K562 (cell line): Measurements from ENCODE around the gene SERINC3. TPM values are rescaled to one million over a fixed set of nuclear protein-coding genes. Genes with fewer than 3 reads are reported as not detected.

Experiments
- ATAC-seq: fragments of 200-7000 bp; cut with Tn5 transposase; 3 replicates; pipeline ENCODE4 v1.9.1; 2020; ENCODE audit warnings: moderate library complexity
- BruUV-seq: library from RNA; stranded (reverse); fragments of 400-500 nt; replicated peaks from 2 replicates; lab custom pipeline; 2021; lab: Mats Ljungman, UMichigan
- CTCF ChIA-PET: fragments of 300-600 bp; formaldehyde crosslinking; extraction: SDS; loops from one replicate; lab custom pipeline; 2021; ENCODE audit warnings: low intra/inter-chr PET ratio; lab: Yijun Ruan, JAX
- POLR2A ChIA-PET: fragments of 300-600, 350-650 bp; sonication (Branson Sonifier 250); formaldehyde crosslinking; extraction: SDS; loops from one replicate; lab custom pipeline; 2021; ENCODE audit warnings: antibody characterized with exemption, inconsistent platforms; lab: Yijun Ruan, JAX
- DNase-seq, 4 experiments: peaks; one replicate each; pipeline versions ENCODE4 v3.0.0 to v3.0.0-alpha.2; 2011 to 2018; ENCODE audit warnings: low spot score in 3 of 4, mixed read lengths in 3 of 4; ENCODE audit errors: extremely low read depth in 1 of 4
- FAIRE-seq: peaks from 2 replicates; lab custom pipeline; 2011; peaks lifted over from hg19 to GRCh38; lab: Jason Lieb, UNC
- H2AFZ ChIP-seq: 2 replicates; pipeline ENCODE4 v1.6.0; 2011; ENCODE audit warnings: low read depth, low read length, control low read depth, inconsistent platforms
- H3K27ac ChIP-seq: fragments of 200-600 bp; 3 replicates; pipeline ENCODE4 v1.8.0; 2011; ENCODE audit warnings: low read depth, mild to moderate bottlenecking, control low read depth, inconsistent platforms, low read length, moderate library complexity, mixed read lengths; ENCODE audit errors: extremely low read depth
- H3K27me3 ChIP-seq, 2 experiments: fragments of 300-600 bp in 1 of 2; 2 replicates in 1 of 2; 3 replicates in 1 of 2; pipeline versions ENCODE4 v1.6.0 to v1.8.0; 2011; ENCODE audit warnings: inconsistent platforms in 2 of 2, low read length in 2 of 2, mild to moderate bottlenecking in 1 of 2, mixed read lengths in 1 of 2, moderate library complexity in 1 of 2; ENCODE audit not compliant: control insufficient read depth in 2 of 2, insufficient read depth in 2 of 2
- H3K36me3 ChIP-seq: fragments of 300-600 bp; 3 replicates; pipeline ENCODE4 v1.8.0; 2011; ENCODE audit warnings: mild to moderate bottlenecking, low read length, inconsistent platforms; ENCODE audit not compliant: control insufficient read depth, insufficient read depth
- H3K4me1 ChIP-seq, 2 experiments: fragments of 200-600 bp in 1 of 2; replicated peaks in 1 of 2; 2 replicates in 1 of 2; 3 replicates in 1 of 2; pipeline versions ENCODE4 v1.5.1 to v1.8.0; 2011; ENCODE audit warnings: inconsistent platforms in 2 of 2, low read length in 2 of 2, mild to moderate bottlenecking in 1 of 2, mixed read lengths in 1 of 2, moderate library complexity in 1 of 2; ENCODE audit not compliant: control insufficient read depth in 2 of 2, insufficient read depth in 2 of 2
- H3K4me2 ChIP-seq: 2 replicates; pipeline ENCODE4 v1.6.1; 2011; ENCODE audit warnings: low read length, control low read depth, inconsistent platforms, mixed read lengths; ENCODE audit not compliant: insufficient read depth
- H3K4me3 ChIP-seq: fragments of 200-600 bp; sonication (generic), shearing (Covaris generic); 2 replicates; pipeline ENCODE4 v1.5.1; 2016; ENCODE audit warnings: control low read depth, inconsistent platforms
- H3K79me2 ChIP-seq: fragments of 200-600 bp; 3 replicates; pipeline ENCODE4 v1.8.0; 2011; ENCODE audit warnings: low read length, inconsistent platforms; ENCODE audit not compliant: control insufficient read depth, insufficient read depth
- H3K9ac ChIP-seq, 2 experiments: 2 replicates each; pipeline versions ENCODE4 v1.6.0 to v1.6.1; 2011; ENCODE audit warnings: low read depth in 2 of 2, low read length in 2 of 2, control low read depth in 1 of 2, inconsistent platforms in 1 of 2, mild to moderate bottlenecking in 1 of 2, mixed read lengths in 1 of 2; ENCODE audit not compliant: insufficient read depth in 1 of 2
- H3K9me1 ChIP-seq: one replicate; pipeline ENCODE4 v1.6.0; 2011; ENCODE audit warnings: inconsistent platforms, mild to moderate bottlenecking, low read length, moderate library complexity; ENCODE audit not compliant: control insufficient read depth, insufficient read depth
- H3K9me3 ChIP-seq: replicated peaks from 2 replicates; pipeline ENCODE4 v1.5.1; 2011; ENCODE audit warnings: low read depth, low read length, inconsistent platforms; ENCODE audit not compliant: control insufficient read depth, insufficient read depth
- H4K20me1 ChIP-seq: replicated peaks from 2 replicates; pipeline ENCODE4 v1.6.1; 2011; ENCODE audit warnings: low read length, inconsistent platforms, mixed read lengths; ENCODE audit not compliant: control insufficient read depth, insufficient read depth
- HNRNPUL1 ChIP-seq: fragments of 200-400 bp; formaldehyde crosslinking; IDR thresholded peaks from 2 replicates; pipeline ENCODE4 v1.6.1; 2017; ENCODE audit warnings: low read length
- POLR2H ChIP-seq: IDR thresholded peaks from 2 replicates; pipeline ENCODE4 v1.6.1; 2016; ENCODE audit warnings: missing genetic modification characterization, low read depth, mild to moderate bottlenecking, control low read depth, missing compliant biosample characterization, moderate library complexity
- SETDB1 ChIP-seq: IDR thresholded peaks from one replicate; pipeline ENCODE4 v1.6.1; 2012; ENCODE audit warnings: low read length, control low read depth, inconsistent platforms
- ZNF77 ChIP-seq: fragments of 250-450 bp; sonication (Bioruptor Pico); IDR thresholded peaks from 2 replicates; pipeline ENCODE4 v1.5.0; 2020
- WGBS: fragments of 100-300 bp; shearing (Covaris generic); methylation state at CpG from one replicate; pipeline ENCODE4 v1.1.6; 2016; ENCODE audit warnings: low coverage, mixed read lengths; ENCODE audit not compliant: insufficient coverage; ENCODE audit errors: missing lambda C conversion rate; 5-methylcytosine and 5-hydroxymethylcytosine counted together
- in situ Hi-C: fragments of 300-500 bp; cut with MboI; formaldehyde crosslinking; loops from 4 replicates; pipeline ENCODE4 v1.15.0; 2018; ENCODE audit warnings: inconsistent platforms, mixed read lengths
- intact Hi-C: fragments of 100-400 bp; cut with micrococcal nuclease; formaldehyde crosslinking; loops from 2 replicates; pipeline ENCODE4 v1.14.2; 2022
- polyA plus RNA-seq, 8 experiments: library from polyadenylated mRNA; depleted of rRNA in 4 of 8; stranded (reverse) in 5 of 8; unstranded in 3 of 8; fragments of >200 nt; fragmentation: Nextera tagmentation in 2 of 8; fragmentation: Illumina TruSeq in 1 of 8; extraction: Ambion mirVana in 2 of 8; extraction: Trizol in 1 of 8; gene quantifications; 2 replicates each; pipeline versions ENCODE4 v1.2.1 to v1.2.3, GENCODE V29; 2011 to 2014; ENCODE audit warnings: inconsistent platforms in 1 of 8, missing spikeins in 1 of 8
- total RNA-seq, 7 experiments: library from RNA; depleted of rRNA in 6 of 7; stranded (reverse); fragments of >200 nt in 6 of 7; fragmentation: Illumina TruSeq in 2 of 7; extraction: Trizol in 2 of 7; gene quantifications; 2 replicates each; pipeline versions ENCODE4 v1.2.1 to v1.2.3, GENCODE V29; 2011 to 2021; ENCODE audit warnings: low replicate concordance in 1 of 7

The SERINC3 gene
- total and polyA plus RNA-seq, 9 of the 15 experiments (the other 6 are each of a cell fraction or from before 2014, with no cell fraction given), result 24.7 to 107 (median 48.8) TPM

DNA sequence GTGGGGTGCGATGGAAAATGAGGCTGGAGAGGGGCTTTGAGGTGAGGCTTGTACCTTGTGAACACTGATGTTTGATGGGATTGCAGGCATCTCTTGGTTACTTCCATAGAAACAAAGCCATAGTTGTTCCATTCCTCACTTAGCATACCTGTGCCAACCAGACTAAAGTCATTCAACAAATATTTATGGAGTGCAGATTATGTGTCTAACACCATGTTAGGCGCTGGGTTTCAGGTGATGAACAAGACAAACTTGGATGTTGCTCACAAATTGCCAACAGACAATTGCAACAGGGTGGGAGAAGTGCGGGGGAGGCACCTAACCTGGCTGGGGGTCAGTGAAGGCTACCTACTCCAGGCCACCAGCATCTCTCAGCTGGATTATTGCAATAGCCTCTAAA lies 44.7 kb downstream of the SERINC3 start:
- peaks cover 14% of the 10 kb centered on the region; the same call in 1 of the 3 replicates for H3K79me2 ChIP-seq
- no peak for TF ChIP-seq POLR2H
- no peak for TF ChIP-seq ZNF77
- TF ChIP-seq SETDB1, result no peak
- no peak for TF ChIP-seq HNRNPUL1
- no TSS peak for BruUV-seq
- no peaks in the 10 kb centered on the region; a peak in 1 of 5 replicates for H3K27me3 ChIP-seq
- DNase-seq (no peak), FAIRE-seq (no peak), ATAC-seq (no peak)
- in situ Hi-C loops, result no loop called here
- ChIA-PET POLR2A (interaction anchor here (1.4 kb wide), 1 partner anchor 10 kb away, joined by 5 read pairs; no protein-coding TSS in a partner anchor), CTCF (no interaction called here)
- no peaks in the 10 kb centered on the region for H4K20me1 ChIP-seq
- no peak overlapping the region for H3K27ac ChIP-seq
- WGBS, result 85% methylated on average over 3 of the region's 3 CpGs
- H3K9me3 ChIP-seq, result no peaks in the 10 kb centered on the region
- no peak overlapping the region for H3K9ac ChIP-seq
- peaks cover 15% of the 10 kb centered on the region; the same call in 2 of the 3 replicates for H3K36me3 ChIP-seq
- intact Hi-C loops, result no loop called here
- H3K4me2 ChIP-seq, result no peak overlapping the region
- H3K9me1 ChIP-seq, result no peaks in the 10 kb centered on the region
- peaks cover 17 to 22% of the 10 kb centered on the region in 2 experiments; a peak in 4 of 5 replicates for H3K4me1 ChIP-seq
- no peak overlapping the region for H3K4me3 ChIP-seq
- H2AFZ ChIP-seq, result no peak overlapping the region
